H9 (cell line): ENCODE results near the gene ADAM33. TPM values are rescaled to one million over a fixed set of nuclear protein-coding genes. Genes with fewer than 3 reads are reported as not detected.

Source experiments
- DNase-seq: peaks from one replicate; pipeline ENCODE4 v3.0.0-alpha.2; 2017
- H2AFZ ChIP-seq: one replicate; pipeline ENCODE4 v1.6.1; 2013; ENCODE audit warnings: mild to moderate bottlenecking, low read length, control low read depth, moderate library complexity
- H2AK5ac ChIP-seq: 2 replicates; pipeline ENCODE4 v1.6.1; 2013; ENCODE audit warnings: low read length, control low read depth, mixed read lengths; ENCODE audit not compliant: insufficient read length
- H2BK120ac ChIP-seq: one replicate; pipeline ENCODE4 v1.6.1; 2013; ENCODE audit warnings: low read depth, mild to moderate bottlenecking, low read length, control low read depth, inconsistent platforms; ENCODE audit not compliant: poor library complexity, severe bottlenecking
- H2BK12ac ChIP-seq: 2 replicates; pipeline ENCODE4 v1.6.1; 2013; ENCODE audit warnings: low read length, control low read depth, mixed read lengths, low read depth; ENCODE audit not compliant: insufficient read length
- H2BK15ac ChIP-seq: 2 replicates; pipeline ENCODE4 v1.6.1; 2013; ENCODE audit warnings: low read depth, low read length, control low read depth
- H2BK20ac ChIP-seq: one replicate; pipeline ENCODE4 v1.6.1; 2013; ENCODE audit warnings: low read depth, mild to moderate bottlenecking, low read length, control low read depth, inconsistent platforms; ENCODE audit not compliant: poor library complexity, severe bottlenecking
- H2BK5ac ChIP-seq: 2 replicates; pipeline ENCODE4 v1.6.1; 2013; ENCODE audit warnings: low read length, control low read depth, mixed read lengths; ENCODE audit not compliant: insufficient read length
- H3K14ac ChIP-seq: 2 replicates; pipeline ENCODE4 v1.6.1; 2013; ENCODE audit warnings: low read length, control low read depth; ENCODE audit not compliant: insufficient read depth
- H3K18ac ChIP-seq: 2 replicates; pipeline ENCODE4 v1.6.1; 2013; ENCODE audit warnings: low read depth, mild to moderate bottlenecking, mixed read lengths, low read length, control low read depth; ENCODE audit not compliant: insufficient read length
- H3K23ac ChIP-seq: 2 replicates; pipeline ENCODE4 v1.6.1; 2013; ENCODE audit warnings: low read length, control low read depth, mixed read lengths, low read depth; ENCODE audit not compliant: insufficient read length
- H3K23me2 ChIP-seq: 2 replicates; pipeline ENCODE4 v1.6.1; 2013; ENCODE audit warnings: low read depth, mild to moderate bottlenecking, mixed read lengths, low read length, control low read depth; ENCODE audit not compliant: insufficient read length, poor library complexity, severe bottlenecking
- H3K27ac ChIP-seq: 2 replicates; pipeline ENCODE4 v1.5.1; 2013; ENCODE audit warnings: low read length, control low read depth, mixed read lengths, low read depth; ENCODE audit not compliant: insufficient read length
- H3K27me3 ChIP-seq: 2 replicates; pipeline ENCODE4 v1.6.1; 2013; ENCODE audit warnings: low read length, control low read depth, inconsistent platforms; ENCODE audit not compliant: insufficient read depth
- H3K4ac ChIP-seq: 2 replicates; pipeline ENCODE4 v1.6.1; 2013; ENCODE audit warnings: low read depth, mild to moderate bottlenecking, control low read depth, inconsistent platforms, low read length, moderate library complexity
- H3K4me1 ChIP-seq: 2 replicates; pipeline ENCODE4 v1.6.1; 2013; ENCODE audit warnings: low read length, control low read depth, inconsistent platforms; ENCODE audit not compliant: insufficient read depth
- H3K4me2 ChIP-seq: 2 replicates; pipeline ENCODE4 v1.6.1; 2013; ENCODE audit warnings: low read length, control low read depth, mixed read lengths; ENCODE audit not compliant: insufficient read length, insufficient read depth
- H3K56ac ChIP-seq: 2 replicates; pipeline ENCODE4 v1.6.1; 2013; ENCODE audit warnings: low read depth, mild to moderate bottlenecking, mixed read lengths, low read length, control low read depth; ENCODE audit not compliant: insufficient read length
- H3K79me1 ChIP-seq: 2 replicates; pipeline ENCODE4 v1.6.1; 2013; ENCODE audit warnings: low read depth, mild to moderate bottlenecking, moderate library complexity, low read length, control low read depth, inconsistent platforms; ENCODE audit not compliant: insufficient read depth, poor library complexity, severe bottlenecking
- H3K79me2 ChIP-seq: 2 replicates; pipeline ENCODE4 v1.6.1; 2013; ENCODE audit warnings: low read length, control low read depth, inconsistent platforms; ENCODE audit not compliant: insufficient read depth
- H3K9ac ChIP-seq: 2 replicates; pipeline ENCODE4 v1.6.1; 2013; ENCODE audit warnings: low read length, control low read depth, mixed read lengths; ENCODE audit not compliant: insufficient read length; ENCODE audit errors: extremely low read depth
- H3K9me3 ChIP-seq: one replicate; pipeline ENCODE4 v1.6.1; 2013; ENCODE audit warnings: low read depth, low read length, inconsistent platforms; ENCODE audit not compliant: control insufficient read depth
- H3T11ph ChIP-seq: one replicate; pipeline ENCODE4 v1.6.1; 2013; ENCODE audit warnings: mild to moderate bottlenecking, low read length, control low read depth, inconsistent platforms
- H4K20me1 ChIP-seq: one replicate; pipeline ENCODE4 v1.6.1; 2013; ENCODE audit not compliant: control insufficient read depth, insufficient read length, insufficient read depth
- H4K5ac ChIP-seq: 2 replicates; pipeline ENCODE4 v1.6.1; 2013; ENCODE audit warnings: low read depth, mild to moderate bottlenecking, mixed read lengths, low read length, control low read depth; ENCODE audit not compliant: insufficient read length
- H4K8ac ChIP-seq: replicated peaks from 2 replicates; pipeline ENCODE4 v1.6.1; 2013; ENCODE audit warnings: low read length, control low read depth, mixed read lengths, low read depth; ENCODE audit not compliant: insufficient read length
- H4K91ac ChIP-seq: 2 replicates; pipeline ENCODE4 v1.6.1; 2013; ENCODE audit warnings: low read depth, mild to moderate bottlenecking, moderate library complexity, mixed read lengths, low read length, control low read depth; ENCODE audit not compliant: insufficient read length
- H3K27ac Mint-ChIP-seq, 3 experiments: 2 replicates in 2 of 3; 3 replicates in 1 of 3; pipeline ENCODE4 v1.8.0; 2020 to 2021; ENCODE audit warnings: mixed read lengths in 3 of 3, mild to moderate bottlenecking in 1 of 3, moderate library complexity in 1 of 3
- H3K27me3 Mint-ChIP-seq: 2 replicates; pipeline ENCODE4 v1.8.0; 2021; ENCODE audit warnings: low read depth, mild to moderate bottlenecking, moderate library complexity, mixed read lengths
- H3K36me3 Mint-ChIP-seq, 3 experiments: 2 replicates in 2 of 3; 3 replicates in 1 of 3; pipeline ENCODE4 v1.8.0; 2020 to 2021; ENCODE audit warnings: low read depth in 3 of 3, mixed read lengths in 3 of 3; ENCODE audit not compliant: insufficient read depth in 1 of 3
- H3K4me1 Mint-ChIP-seq, 2 experiments: 2 replicates each; pipeline ENCODE4 v1.8.0; 2020; ENCODE audit warnings: mixed read lengths in 2 of 2
- H3K4me3 Mint-ChIP-seq, 2 experiments: 2 replicates in 1 of 2; 3 replicates in 1 of 2; pipeline ENCODE4 v1.8.0; 2020 to 2021; ENCODE audit warnings: mild to moderate bottlenecking in 2 of 2, mixed read lengths in 2 of 2, moderate library complexity in 1 of 2
- H3K9me3 Mint-ChIP-seq, 2 experiments: 2 replicates in 1 of 2; 3 replicates in 1 of 2; pipeline ENCODE4 v1.8.0; 2020; ENCODE audit warnings: mild to moderate bottlenecking in 2 of 2, mixed read lengths in 2 of 2, moderate library complexity in 1 of 2
- CTCF ChIP-seq: fragments of 200-600 bp; sonication (generic); conservative IDR thresholded peaks from 3 replicates; pipeline ENCODE4 v1.8.0; 2021; ENCODE audit warnings: antibody characterized with exemption, mild to moderate bottlenecking
- WGBS: extraction: QIAGEN DNeasy Blood & Tissue Kit; methylation state at CpG from one replicate; pipeline ENCODE4 v1.1.7; 2013; ENCODE audit warnings: missing lambda C conversion rate, low lambda C conversion rate, mixed read lengths; ENCODE audit not compliant: insufficient read length; ENCODE audit errors: extremely low coverage; 5-methylcytosine and 5-hydroxymethylcytosine counted together
- total RNA-seq: library from RNA; stranded (reverse); gene quantifications from 2 replicates; pipeline ENCODE4 v1.2.1, GENCODE V29; 2021

ADAM33 gene
- total RNA-seq, 1 experiment from 2014 or later, result 4.0 TPM

- no peaks in the 10 kb centered on the region for H3K79me2 ChIP-seq
Observed at GRCh38 chr20:3697588-3698305, 15.9 kb upstream of the ADAM33 start.

More at GRCh38 chr20:3697588-3698305, 15.9 kb upstream of the ADAM33 start:
- no peaks in the 10 kb centered on the region; a peak in 2 of 7 replicates for H3K36me3 Mint-ChIP-seq
- no peak overlapping the region for H2BK20ac ChIP-seq
- H3K14ac ChIP-seq, result no peak overlapping the region; the same call in 1 of the 2 replicates
- H3K4me1 ChIP-seq, result no peaks in the 10 kb centered on the region
- H2BK15ac ChIP-seq, result no peak overlapping the region
- H3K9me3 ChIP-seq, result no peaks in the 10 kb centered on the region
- H3K27ac Mint-ChIP-seq, result no peak overlapping the region; a peak in 1 of 7 replicates
- no peak for DNase-seq
- H3K9ac ChIP-seq, result no peak overlapping the region
- H3T11ph ChIP-seq, result no peak overlapping the region
- H3K9me3 Mint-ChIP-seq, result peaks cover 3% of the 10 kb centered on the region in 2 experiments; a peak in 3 of 5 replicates
- H2AFZ ChIP-seq, result no peak overlapping the region
- H4K20me1 ChIP-seq, result peaks cover 2% of the 10 kb centered on the region
- H4K8ac ChIP-seq, result no peak overlapping the region
- no peak overlapping the region for H3K56ac ChIP-seq
- no peak for TF ChIP-seq CTCF
- H3K4me3 Mint-ChIP-seq, result no peak overlapping the region
- H2BK120ac ChIP-seq, result no peak overlapping the region
- H3K23ac ChIP-seq, result no peak overlapping the region
- no peak overlapping the region for H3K18ac ChIP-seq
- no peak overlapping the region for H3K4me2 ChIP-seq
- no peaks in the 10 kb centered on the region; the same call in 1 of the 2 replicates for H3K27me3 Mint-ChIP-seq
- no peak overlapping the region for H3K27ac ChIP-seq
- H3K27me3 ChIP-seq, result no peaks in the 10 kb centered on the region
- no peaks in the 10 kb centered on the region for H3K79me1 ChIP-seq
- H4K5ac ChIP-seq, result no peak overlapping the region
- H2AK5ac ChIP-seq, result no peak overlapping the region
- H2BK12ac ChIP-seq, result no peak overlapping the region
- H3K4me1 Mint-ChIP-seq, result no peaks in the 10 kb centered on the region
- H3K4ac ChIP-seq, result no peak overlapping the region
- no peak overlapping the region for H2BK5ac ChIP-seq
- H3K23me2 ChIP-seq, result no peaks in the 10 kb centered on the region
- H4K91ac ChIP-seq, result no peak overlapping the region
- no CpG with 5 or more reads among the region's 18 CpGs for WGBS
